Activated naive CD4-positive, alpha-beta T cell treated with anti-CD3 and anti-CD28 coated beads for 36 hours (primary cell): ENCODE measurements around the gene DDC. TPM values are rescaled to one million over a fixed set of nuclear protein-coding genes. Genes with fewer than 3 reads are reported as not detected.
"Not testable (repeated sequence)": the region's sequence is repeated elsewhere in the genome, so short reads cannot be mapped to it uniquely, and the experiment has no call there.

Source experiments
- CTCF ChIA-PET: fragments of 350-600 bp; sonication (Branson Sonifier 250); formaldehyde crosslinking; loops from one replicate; lab custom pipeline; 2021; ENCODE audit warnings: antibody characterized with exemption; lab: Charles Lee
- DNase-seq: peaks from one replicate; pipeline ENCODE4 v3.0.0-alpha.2; 2020
- H3K27ac Mint-ChIP-seq: one replicate; pipeline ENCODE4 v1.8.0; 2021; ENCODE audit warnings: mild to moderate bottlenecking, mixed read lengths
- H3K27me3 Mint-ChIP-seq: one replicate; pipeline ENCODE4 v1.8.0; 2021; ENCODE audit warnings: low read depth, mixed read lengths
- H3K36me3 Mint-ChIP-seq: one replicate; pipeline ENCODE4 v1.8.0; 2021; ENCODE audit warnings: low read depth, mixed read lengths
- H3K4me1 Mint-ChIP-seq: one replicate; pipeline ENCODE4 v1.8.0; 2021; ENCODE audit warnings: low read depth, mixed read lengths
- H3K4me3 Mint-ChIP-seq: one replicate; pipeline ENCODE4 v1.8.0; 2021; ENCODE audit warnings: mild to moderate bottlenecking, moderate library complexity, mixed read lengths
- H3K9me3 Mint-ChIP-seq: one replicate; pipeline ENCODE4 v1.8.0; 2021; ENCODE audit warnings: mixed read lengths
- intact Hi-C: fragments of 100-400 bp; cut with micrococcal nuclease; formaldehyde crosslinking; loops from one replicate; pipeline ENCODE4 v1.15.1; 2023
- total RNA-seq, 2 experiments: library from RNA; stranded (reverse); gene quantifications; one replicate each; pipeline ENCODE4 v1.2.3, GENCODE V29; 2021

Gene DDC
- total RNA-seq, 2 experiments from 2014 or later, result 0.38 TPM; not detected in 1

DNA sequence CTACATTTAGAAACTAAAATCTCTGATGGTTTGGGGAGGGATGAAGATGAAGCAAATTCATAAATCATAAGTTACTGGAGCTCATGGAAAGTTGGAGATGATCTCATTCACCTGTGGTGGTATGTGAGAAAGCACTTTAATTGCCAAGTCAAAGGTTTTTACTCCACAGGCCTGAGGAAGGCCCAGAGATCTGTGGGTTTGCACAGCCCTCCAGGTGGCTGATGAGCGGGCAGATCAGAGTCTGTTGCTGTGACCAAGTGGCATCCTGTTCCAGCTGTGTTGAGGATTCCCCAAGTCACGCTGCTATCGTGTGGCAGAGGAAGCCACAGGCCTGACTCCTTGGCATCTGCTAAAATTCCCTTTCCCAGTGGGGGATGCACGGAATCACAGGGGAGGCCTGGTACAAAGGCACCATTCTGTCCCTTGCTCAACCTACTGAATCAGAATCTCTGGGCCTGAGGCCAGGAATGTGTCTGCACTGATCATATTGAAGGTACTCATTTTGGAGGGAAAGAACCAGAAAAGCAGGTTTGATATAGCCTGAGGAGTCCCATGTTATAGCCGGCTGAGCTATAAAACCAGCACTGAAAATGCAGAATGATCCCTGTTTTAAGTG is 19.7 kb upstream of the DDC start:
- H3K27ac Mint-ChIP-seq, result no peak overlapping the region
- peaks cover 12% of the 10 kb centered on the region for H3K27me3 Mint-ChIP-seq
- intact Hi-C loops, result no loop called here
- CTCF ChIA-PET, result no interaction called here
- H3K9me3 Mint-ChIP-seq, result peaks cover 11% of the 10 kb centered on the region
- no peak overlapping the region for H3K4me3 Mint-ChIP-seq
- H3K4me1 Mint-ChIP-seq, result no peaks in the 10 kb centered on the region
- DNase-seq, result no peak
- H3K36me3 Mint-ChIP-seq, result no peaks in the 10 kb centered on the region

DNA sequence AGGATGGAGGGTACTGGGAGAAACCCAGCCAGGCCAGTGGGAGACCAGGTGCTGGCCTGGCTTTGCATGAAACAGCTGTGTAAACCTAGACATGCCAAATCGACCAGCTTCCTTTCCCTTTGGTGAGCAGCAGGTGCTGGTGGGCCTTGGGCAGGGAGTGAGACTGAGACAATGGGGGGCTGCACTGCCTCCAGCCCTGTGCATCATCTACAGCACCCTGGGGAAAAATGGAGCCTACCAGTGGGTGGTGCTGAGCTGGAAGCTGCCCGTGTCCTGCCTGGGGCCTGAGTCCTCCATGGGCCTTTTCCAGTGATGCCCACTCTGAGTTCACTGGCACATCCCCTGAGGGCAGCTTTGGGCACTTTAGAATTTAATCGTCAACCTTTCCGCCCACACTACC is 19.2 kb upstream of the DDC start:
- H3K4me3 Mint-ChIP-seq, result no peak overlapping the region
- H3K27ac Mint-ChIP-seq, result no peak overlapping the region
- CTCF ChIA-PET, result no interaction called here

DNA sequence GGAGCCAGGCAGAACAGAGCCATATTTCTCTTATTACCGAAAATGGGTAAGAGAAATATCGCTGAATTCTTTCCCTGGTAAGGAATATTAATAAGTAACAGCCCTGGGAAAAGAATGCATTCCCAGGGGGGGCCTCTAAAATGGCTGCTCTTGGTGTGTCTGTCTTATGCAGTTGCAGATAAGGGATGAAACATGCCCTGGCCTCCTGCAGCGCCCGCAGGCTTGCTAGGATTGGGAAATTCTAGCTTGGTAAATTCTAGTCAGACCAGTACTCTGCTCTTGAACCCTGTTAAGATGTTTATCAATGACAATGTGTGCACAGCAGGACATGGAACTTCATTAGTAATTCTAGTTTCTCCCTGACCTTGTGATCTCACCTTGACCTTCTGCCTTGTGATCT is 18.1 kb upstream of the DDC start:
- DNase-seq, H3K36me3 Mint-ChIP-seq, H3K27ac Mint-ChIP-seq, CTCF ChIA-PET, H3K4me3 Mint-ChIP-seq, H3K4me1 Mint-ChIP-seq, intact Hi-C loops: not testable (repeated sequence)
- H3K27me3 Mint-ChIP-seq, result peaks cover 12% of the 10 kb centered on the region
- peaks cover 11% of the 10 kb centered on the region for H3K9me3 Mint-ChIP-seq

More for the DNA sequence above, 19.2 kb upstream of the DDC start:
- H3K9me3 Mint-ChIP-seq, result peaks cover 11% of the 10 kb centered on the region
- no peak for DNase-seq
- H3K36me3 Mint-ChIP-seq, result no peaks in the 10 kb centered on the region
- H3K27me3 Mint-ChIP-seq, result peaks cover 12% of the 10 kb centered on the region
- intact Hi-C loops, result no loop called here
- H3K4me1 Mint-ChIP-seq, result no peaks in the 10 kb centered on the region

DNA sequence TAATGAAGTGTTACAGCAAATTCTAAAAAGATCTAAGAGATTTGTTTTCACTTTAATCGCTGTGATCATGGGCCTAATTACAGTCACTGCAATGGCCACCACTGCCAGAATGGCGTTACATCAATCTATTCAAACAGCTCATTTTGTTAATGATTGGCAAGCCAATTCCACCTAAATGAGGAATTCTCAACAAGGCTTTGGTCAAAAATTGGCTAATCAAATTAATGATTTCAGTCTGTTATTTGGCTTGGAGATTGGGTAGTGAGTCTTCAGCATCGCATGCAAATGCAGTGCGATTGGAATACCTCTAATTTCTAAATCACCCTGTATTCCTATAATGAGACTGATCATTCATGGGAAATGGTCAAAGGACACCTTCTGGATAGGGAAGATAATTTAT is 17.1 kb upstream of the DDC start:
- intact Hi-C loops, H3K4me1 Mint-ChIP-seq, H3K27me3 Mint-ChIP-seq, H3K27ac Mint-ChIP-seq, H3K36me3 Mint-ChIP-seq, CTCF ChIA-PET, DNase-seq, H3K4me3 Mint-ChIP-seq: not testable (repeated sequence)
- H3K9me3 Mint-ChIP-seq, result peaks cover 16% of the 10 kb centered on the region

DNA sequence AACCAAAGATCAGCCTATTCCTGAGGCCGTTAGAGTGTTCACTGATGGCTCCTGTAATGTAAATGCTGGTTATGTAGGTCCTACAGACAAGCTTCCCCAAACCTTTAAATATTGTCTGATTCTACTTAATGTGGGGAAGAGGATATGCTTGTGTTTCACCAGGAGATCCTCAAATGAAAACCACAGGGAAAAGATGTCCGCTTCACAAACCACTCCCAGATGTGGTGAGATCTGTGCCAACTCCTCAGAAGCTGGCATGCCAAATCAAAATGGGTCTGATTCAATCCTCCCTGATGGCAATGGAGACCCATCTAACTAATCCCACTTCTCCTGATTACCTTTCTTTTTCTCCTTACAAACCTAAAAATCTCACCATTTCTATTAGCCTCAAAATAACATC is 15.5 kb upstream of the DDC start:
- CTCF ChIA-PET, DNase-seq, intact Hi-C loops, H3K4me1 Mint-ChIP-seq, H3K36me3 Mint-ChIP-seq, H3K27ac Mint-ChIP-seq, H3K27me3 Mint-ChIP-seq, H3K4me3 Mint-ChIP-seq: not testable (repeated sequence)
- peaks cover 17% of the 10 kb centered on the region for H3K9me3 Mint-ChIP-seq

DNA sequence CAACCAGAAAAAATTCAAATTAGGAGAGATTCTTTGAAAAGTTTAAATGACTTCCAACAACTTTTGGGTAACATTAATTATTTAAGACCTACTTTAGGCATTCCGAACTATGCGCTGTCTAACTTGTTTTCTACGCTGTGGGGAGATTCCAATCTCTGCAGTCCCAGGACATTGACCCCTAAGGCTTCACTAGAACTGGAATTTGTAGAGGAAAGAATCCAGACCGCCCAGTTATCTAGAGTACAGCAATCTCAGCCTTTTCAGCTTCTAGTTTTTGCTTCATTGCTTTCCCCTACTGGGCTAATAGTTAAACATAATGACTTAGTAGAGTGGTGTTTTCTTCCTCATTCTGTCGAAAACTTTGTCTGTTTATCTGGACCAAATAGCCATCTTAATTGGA is 14.9 kb upstream of the DDC start:
- Mint-ChIP-seq H3K27ac (no peak overlapping the region), H3K27me3 (peaks cover 8% of the 10 kb centered on the region), H3K36me3 (peaks cover 3% of the 10 kb centered on the region), H3K4me1 (no peaks in the 10 kb centered on the region), H3K9me3 (peaks cover 17% of the 10 kb centered on the region), H3K4me3 (no peak overlapping the region)
- no peak for DNase-seq
- CTCF ChIA-PET, result no interaction called here
- intact Hi-C loops, result no loop called here

DNA sequence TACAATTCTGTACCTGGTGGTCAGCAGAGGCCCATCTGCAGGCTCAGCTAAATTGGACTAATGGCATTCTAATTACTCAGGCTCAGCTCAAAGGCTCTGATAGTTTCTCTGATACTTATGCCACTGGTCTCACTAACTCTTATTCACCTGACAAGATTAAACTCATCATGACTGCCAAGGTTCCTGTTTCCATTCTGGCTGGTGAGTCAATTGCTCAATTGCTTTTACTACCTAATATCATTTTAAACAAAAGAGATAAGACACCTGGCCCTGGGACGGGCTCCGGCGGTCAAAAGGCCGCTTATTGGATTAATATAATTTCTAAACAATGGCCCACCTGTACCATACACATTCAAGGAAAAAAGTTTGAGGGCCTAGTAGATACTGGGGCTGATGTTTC is 12.9 kb upstream of the DDC start:
- intact Hi-C loops, H3K27me3 Mint-ChIP-seq, H3K36me3 Mint-ChIP-seq, H3K4me3 Mint-ChIP-seq, H3K27ac Mint-ChIP-seq, CTCF ChIA-PET, H3K4me1 Mint-ChIP-seq, DNase-seq: not testable (repeated sequence)
- H3K9me3 Mint-ChIP-seq, result peaks cover 11% of the 10 kb centered on the region

DNA sequence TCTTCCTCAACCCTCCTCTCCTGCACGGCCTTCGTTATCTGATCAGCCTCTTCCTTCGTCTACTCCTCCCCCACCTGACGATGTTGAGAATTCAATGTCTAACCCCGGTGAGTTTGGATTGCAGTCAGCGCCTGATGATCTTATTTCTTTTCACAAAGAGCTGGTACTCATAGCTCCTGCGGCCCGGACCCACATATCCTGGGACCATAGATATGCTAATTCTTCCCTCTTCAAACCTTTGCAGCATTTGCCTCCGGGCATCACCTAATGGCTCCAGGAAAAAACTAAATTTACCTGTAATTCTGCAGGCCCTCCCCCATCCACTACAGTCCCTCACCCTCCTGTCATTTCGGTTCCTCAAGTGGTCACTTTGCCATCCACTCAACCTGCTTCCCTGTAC is 12.4 kb upstream of the DDC start:
- DNase-seq, result no peak
- Mint-ChIP-seq H3K4me1 (no peaks in the 10 kb centered on the region), H3K9me3 (peaks cover 6% of the 10 kb centered on the region), H3K27ac (no peak overlapping the region), H3K27me3 (peaks cover 5% of the 10 kb centered on the region), H3K4me3 (no peak overlapping the region), H3K36me3 (peaks cover 4% of the 10 kb centered on the region)
- intact Hi-C loops, result no loop called here
- CTCF ChIA-PET, result no interaction called here

DNA sequence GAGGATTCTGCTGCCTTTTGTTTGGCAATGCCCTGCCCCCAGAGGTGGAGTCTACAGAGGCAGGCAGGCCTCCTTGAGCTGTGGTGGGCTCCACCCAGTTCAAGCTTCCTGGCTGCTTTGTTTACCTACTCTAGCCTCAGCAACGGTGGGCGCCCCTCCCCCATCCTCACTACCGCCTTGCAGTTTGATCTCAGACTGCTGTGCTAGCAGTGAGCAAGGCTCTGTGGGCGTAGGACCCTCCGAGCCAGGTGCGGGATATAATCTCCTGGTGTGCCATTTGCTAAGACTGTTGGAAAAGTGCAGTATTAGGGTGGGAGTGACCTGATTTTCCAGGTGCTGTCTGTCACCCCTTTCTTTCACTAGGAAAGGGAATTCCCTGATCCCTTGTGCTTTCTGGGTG is 11.2 kb upstream of the DDC start:
- DNase-seq, H3K9me3 Mint-ChIP-seq, H3K27ac Mint-ChIP-seq, H3K27me3 Mint-ChIP-seq, intact Hi-C loops, H3K4me1 Mint-ChIP-seq, H3K4me3 Mint-ChIP-seq, H3K36me3 Mint-ChIP-seq, CTCF ChIA-PET: not testable (repeated sequence)

DNA sequence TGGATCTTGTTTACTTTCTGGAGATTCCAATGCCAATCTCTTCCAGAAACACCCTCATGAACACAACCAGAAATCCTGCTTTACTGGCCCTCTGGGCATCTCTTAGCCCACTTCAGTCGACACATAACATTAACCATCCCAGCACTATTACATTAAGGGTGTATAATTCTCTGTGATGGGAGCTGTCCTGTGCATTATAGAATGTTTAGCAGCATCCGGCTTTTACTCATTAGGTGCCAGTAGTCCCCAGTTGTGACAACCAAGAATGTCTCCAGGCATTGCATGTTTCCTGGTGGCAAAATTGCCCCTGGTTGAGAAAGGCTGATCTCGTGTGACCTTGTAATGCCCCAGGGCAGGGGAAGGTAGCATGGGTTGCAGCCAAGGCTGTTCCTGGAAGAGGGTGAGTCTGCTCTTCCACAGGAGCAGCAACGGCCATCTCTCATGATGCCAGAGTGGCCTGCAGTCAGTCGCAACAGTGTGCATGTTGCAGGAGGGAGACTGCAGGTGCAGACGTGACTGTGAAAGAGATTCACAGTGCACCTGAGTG is 2.6 kb upstream of the DDC start:
- CTCF ChIA-PET, result interaction anchor here (0.6 kb wide), 2 partner anchors 407 to 465 kb away, joined by 4 to 7 read pairs; no protein-coding TSS in a partner anchor
- peaks cover 3% of the 10 kb centered on the region for H3K9me3 Mint-ChIP-seq
- no peaks in the 10 kb centered on the region for H3K4me1 Mint-ChIP-seq
- no peak overlapping the region for H3K4me3 Mint-ChIP-seq
- peaks cover 2% of the 10 kb centered on the region for H3K36me3 Mint-ChIP-seq
- intact Hi-C loops, result no loop called here
- no peak for DNase-seq
- H3K27me3 Mint-ChIP-seq, result peaks cover 5% of the 10 kb centered on the region
- no peak overlapping the region for H3K27ac Mint-ChIP-seq

DNA sequence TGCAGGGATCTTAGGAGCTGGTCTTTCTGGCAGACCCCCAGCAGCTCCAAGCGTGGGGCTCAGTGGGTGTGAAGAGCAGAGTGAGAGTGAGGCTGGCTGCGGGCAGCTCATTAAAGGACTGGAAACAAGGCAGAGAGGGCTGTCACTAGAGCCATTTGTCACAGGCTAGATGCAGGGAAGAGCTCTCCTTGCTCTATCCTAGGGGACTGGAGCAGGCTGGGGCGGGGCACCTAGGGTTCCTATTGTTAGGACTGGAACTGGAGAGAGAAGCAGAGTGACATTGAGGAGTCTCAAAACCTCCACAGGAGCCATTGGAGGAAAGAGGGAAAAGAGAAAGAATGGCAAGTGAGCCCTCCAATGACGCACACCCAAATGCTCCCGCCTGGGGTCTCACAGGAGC is 772 bp upstream of the DDC start:
- Mint-ChIP-seq H3K4me1 (no peaks in the 10 kb centered on the region), H3K9me3 (peaks cover 3% of the 10 kb centered on the region), H3K36me3 (peaks cover 1% of the 10 kb centered on the region), H3K27ac (no peak overlapping the region), H3K27me3 (peaks cover 5% of the 10 kb centered on the region), H3K4me3 (no peak overlapping the region)
- intact Hi-C loops, result no loop called here
- DNase-seq, result no peak
- CTCF ChIA-PET, result interaction anchor here (0.9 kb wide), 1 partner anchor 22 kb away, joined by 3 read pairs; no protein-coding TSS in a partner anchor

DNA sequence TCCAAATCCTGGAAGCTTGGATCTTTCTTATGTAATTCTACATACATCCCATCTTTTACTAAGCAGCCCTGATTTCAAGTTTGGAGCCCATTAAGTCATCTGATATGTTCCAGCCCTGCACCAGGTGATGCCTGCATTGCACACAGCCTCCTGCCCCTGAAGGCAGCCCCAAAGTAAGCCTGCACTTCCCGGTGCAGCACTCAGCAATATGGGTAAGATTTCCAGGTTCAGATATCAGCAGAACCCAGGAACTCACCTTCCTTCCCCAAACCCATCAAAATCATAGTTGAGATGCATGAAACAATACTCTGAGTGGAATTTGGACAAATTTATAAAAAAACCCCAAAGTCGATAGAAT is 333 bp upstream of the DDC start:
- Mint-ChIP-seq H3K9me3 (peaks cover 2% of the 10 kb centered on the region), H3K36me3 (peaks cover under 1% of the 10 kb centered on the region), H3K4me1 (no peaks in the 10 kb centered on the region), H3K27ac (no peak overlapping the region), H3K27me3 (peaks cover 5% of the 10 kb centered on the region), H3K4me3 (no peak overlapping the region)
- no peak for DNase-seq
- intact Hi-C loops, result no loop called here
- CTCF ChIA-PET, result no interaction called here

DNA sequence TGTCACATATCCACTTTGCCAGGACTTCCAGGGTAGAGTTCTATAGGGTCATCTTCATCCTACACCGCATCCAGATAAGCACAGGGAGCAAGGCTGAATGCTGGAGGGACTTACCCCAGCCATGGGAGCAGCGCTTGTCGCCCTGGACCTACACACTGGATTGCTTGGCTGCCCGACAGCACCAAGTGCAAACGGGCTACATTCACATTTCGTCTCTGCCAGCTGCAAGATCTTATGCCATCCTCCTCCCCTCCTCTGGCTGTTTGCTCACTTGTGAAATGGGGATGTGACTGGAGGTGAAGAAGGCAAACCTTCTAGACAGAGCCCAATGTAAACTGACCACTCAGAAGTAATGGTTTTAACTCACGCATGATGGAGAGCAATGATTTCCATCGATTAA is 1.0 kb downstream of the DDC start:
- H3K4me1 Mint-ChIP-seq, result no peaks in the 10 kb centered on the region
- no peaks in the 10 kb centered on the region for H3K9me3 Mint-ChIP-seq
- H3K4me3 Mint-ChIP-seq, result no peak overlapping the region
- H3K36me3 Mint-ChIP-seq, result no peaks in the 10 kb centered on the region
- intact Hi-C loops, result no loop called here
- CTCF ChIA-PET, result no interaction called here
- peaks cover 5% of the 10 kb centered on the region for H3K27me3 Mint-ChIP-seq
- no peak overlapping the region for H3K27ac Mint-ChIP-seq
- DNase-seq, result no peak
